Measurements from ENCODE around the gene NMB. TPM values are rescaled to one million over a fixed set of nuclear protein-coding genes. Genes with fewer than 3 reads are reported as not detected.
A peak's percentile ranks its signal among the peaks of the same experiment; 100 is the strongest.

NMB gene
- total and polyA plus RNA-seq, 2 experiments from 2014 or later = 7.7 to 8.2 TPM

GRCh38 chr15:84653910-84654688, 3.9 kb downstream of the NMB start, which contains the start of gene WDR73:
WDR73 (minus strand) TSS chr15:84654283; CDS start chr15:84654274, 9 bp downstream.
- peak; percentile 98 for DNase-seq
- H2AFZ ChIP-seq = peak within 1 kb of the TSS; percentile 91
- in situ Hi-C loops (cut with MboI) = loop anchor here (10.0 kb wide), 1 partner anchor 271 kb away; no protein-coding TSS in a partner anchor
- H4K20me1 ChIP-seq (ENCODE audit: insufficient read depth) = no peaks in the 10 kb centered on the region
- peaks cover 17% of the 10 kb centered on the region for H3K36me3 ChIP-seq (ENCODE audit: low read depth)
- TF ChIP-seq EZH2 (IDR thresholded peaks at IDR 0.05; ENCODE audit: insufficient read depth, poor library complexity, severe bottlenecking) (no peak), EZH2phosphoT487 (IDR thresholded peaks at IDR 0.05; ENCODE audit: insufficient read depth, low read depth) (no peak)
- no peaks in the 10 kb centered on the region for H3K27me3 ChIP-seq (replicated peaks; ENCODE audit: insufficient read depth)
- 0 to 1% methylated on average over 39 to 49 of the region's 49 CpGs for WGBS, 2 experiments (ENCODE audit: low coverage in 1 of 2, low lambda C conversion rate in 2 of 2, missing lambda C conversion rate in 2 of 2)
- H3K9ac ChIP-seq = peak within 1 kb of the TSS; percentile 93
- no peaks in the 10 kb centered on the region for H3K9me2 ChIP-seq (ENCODE audit: insufficient read depth)
- H3K79me2 ChIP-seq (ENCODE audit: insufficient read depth) = peaks cover 39% of the 10 kb centered on the region
- H3K4me2 ChIP-seq (ENCODE audit: unreplicated experiment) = peak within 1 kb of the TSS; percentile 94
- H3F3A ChIP-seq (ENCODE audit: insufficient read depth) = peaks cover 22% of the 10 kb centered on the region
- H3K9me3 ChIP-seq (ENCODE audit: low read depth) = no peaks in the 10 kb centered on the region
- peak within 1 kb of the TSS; percentile 93 for H3K4me3 ChIP-seq
- peaks cover 30% of the 10 kb centered on the region for H3K4me1 ChIP-seq (ENCODE audit: insufficient read depth)
- H3K27ac ChIP-seq = peak within 1 kb of the TSS; percentile 88

- Histone ChIP-seq H3K9me2 (ENCODE audit: insufficient read depth) (no peaks in the 10 kb centered on the region), H3K4me1 (ENCODE audit: insufficient read depth) (peaks cover 35% of the 10 kb centered on the region), H3K27ac (peak overlapping the region; percentile 88), H3K9ac (peak overlapping the region; percentile 93), H3K36me3 (ENCODE audit: low read depth) (peaks cover 23% of the 10 kb centered on the region), H3K4me2 (ENCODE audit: unreplicated experiment) (peak overlapping the region; percentile 94), H3K9me3 (ENCODE audit: low read depth) (no peaks in the 10 kb centered on the region), H3K79me2 (ENCODE audit: insufficient read depth) (peaks cover 39% of the 10 kb centered on the region), H4K20me1 (ENCODE audit: insufficient read depth) (no peaks in the 10 kb centered on the region), H3F3A (ENCODE audit: insufficient read depth) (peaks cover 22% of the 10 kb centered on the region), H3K4me3 (peak overlapping the region; percentile 93), H3K27me3 (replicated peaks; ENCODE audit: insufficient read depth) (no peaks in the 10 kb centered on the region), H2AFZ (peak overlapping the region; percentile 91)
- TF ChIP-seq EZH2phosphoT487 (IDR thresholded peaks at IDR 0.05; ENCODE audit: insufficient read depth, low read depth) = no peak
- TF ChIP-seq EZH2 (IDR thresholded peaks at IDR 0.05; ENCODE audit: insufficient read depth, poor library complexity, severe bottlenecking) = no peak
- 1 to 7% methylated on average over 7 of the region's 7 CpGs for WGBS, 2 experiments (ENCODE audit: low coverage in 1 of 2, low lambda C conversion rate in 2 of 2, missing lambda C conversion rate in 2 of 2)
- DNase-seq = no peak
- in situ Hi-C loops (cut with MboI) = loop anchor here (10.0 kb wide), 1 partner anchor 271 kb away; no protein-coding TSS in a partner anchor
Observed at GRCh38 chr15:84653584-84653909, 4.5 kb downstream of the NMB start.

- H3K9me3 ChIP-seq (ENCODE audit: low read depth) = no peaks in the 10 kb centered on the region
- peaks cover 39% of the 10 kb centered on the region for H3K79me2 ChIP-seq (ENCODE audit: insufficient read depth)
- peaks cover 30% of the 10 kb centered on the region for H3K4me1 ChIP-seq (ENCODE audit: insufficient read depth)
- no peaks in the 10 kb centered on the region for H3K27me3 ChIP-seq (replicated peaks; ENCODE audit: insufficient read depth)
- H3K27ac ChIP-seq = no peak overlapping the region
- TF ChIP-seq EZH2 (IDR thresholded peaks at IDR 0.05; ENCODE audit: insufficient read depth, poor library complexity, severe bottlenecking) (no peak), EZH2phosphoT487 (IDR thresholded peaks at IDR 0.05; ENCODE audit: insufficient read depth, low read depth) (no peak)
- no peak overlapping the region for H2AFZ ChIP-seq
- H3K4me2 ChIP-seq (ENCODE audit: unreplicated experiment) = no peak overlapping the region
- WGBS, 2 experiments (ENCODE audit: low coverage in 1 of 2, low lambda C conversion rate in 2 of 2, missing lambda C conversion rate in 2 of 2) = 83 to 96% methylated on average over 2 of the region's 2 CpGs
- peaks cover 17% of the 10 kb centered on the region; the same call in 1 of the 2 replicates for H3F3A ChIP-seq (ENCODE audit: insufficient read depth)
- DNase-seq = peak; percentile 52
- no peaks in the 10 kb centered on the region for H4K20me1 ChIP-seq (ENCODE audit: insufficient read depth)
- in situ Hi-C loops (cut with MboI) = loop anchor here (10.0 kb wide), 1 partner anchor 275 kb away; no protein-coding TSS in a partner anchor
- H3K9me2 ChIP-seq (ENCODE audit: insufficient read depth) = no peaks in the 10 kb centered on the region
- H3K4me3 ChIP-seq = no peak overlapping the region
- no peak overlapping the region for H3K9ac ChIP-seq
- peaks cover 44% of the 10 kb centered on the region for H3K36me3 ChIP-seq (ENCODE audit: low read depth)
Observed at GRCh38 chr15:84649706-84650105, 8.3 kb downstream of the NMB start.

- H3K4me2 ChIP-seq (ENCODE audit: unreplicated experiment) = no peak overlapping the region
- no peaks in the 10 kb centered on the region for H4K20me1 ChIP-seq (ENCODE audit: insufficient read depth)
- peaks cover 47% of the 10 kb centered on the region for H3K36me3 ChIP-seq (ENCODE audit: low read depth)
- H3K79me2 ChIP-seq (ENCODE audit: insufficient read depth) = peaks cover 34% of the 10 kb centered on the region
- no peak overlapping the region for H3K4me3 ChIP-seq
- H3F3A ChIP-seq (ENCODE audit: insufficient read depth) = peaks cover 17% of the 10 kb centered on the region; the same call in 1 of the 2 replicates
- WGBS, 2 experiments (ENCODE audit: low coverage in 1 of 2, low lambda C conversion rate in 2 of 2, missing lambda C conversion rate in 2 of 2) = 55 to 63% methylated on average over 3 of the region's 3 CpGs
- no peaks in the 10 kb centered on the region for H3K9me2 ChIP-seq (ENCODE audit: insufficient read depth)
- H3K27ac ChIP-seq = no peak overlapping the region
- H3K9me3 ChIP-seq (ENCODE audit: low read depth) = no peaks in the 10 kb centered on the region
- peaks cover 30% of the 10 kb centered on the region for H3K4me1 ChIP-seq (ENCODE audit: insufficient read depth)
- H2AFZ ChIP-seq = no peak overlapping the region
- in situ Hi-C loops (cut with MboI) = no loop called here
- TF ChIP-seq EZH2phosphoT487 (IDR thresholded peaks at IDR 0.05; ENCODE audit: insufficient read depth, low read depth) (no peak), EZH2 (IDR thresholded peaks at IDR 0.05; ENCODE audit: insufficient read depth, poor library complexity, severe bottlenecking) (no peak)
- no peaks in the 10 kb centered on the region for H3K27me3 ChIP-seq (replicated peaks; ENCODE audit: insufficient read depth)
- peak; percentile 81 for DNase-seq
- no peak overlapping the region for H3K9ac ChIP-seq
Observed at GRCh38 chr15:84648539-84648938, 9.5 kb downstream of the NMB start.

All from GM23248 (cell line).